MG63 (cell line): Measurements from ENCODE around the gene MCM5. TPM values are rescaled to one million over a fixed set of nuclear protein-coding genes. Genes with fewer than 3 reads are reported as not detected.
"Not testable (repeated sequence)": the region's sequence is repeated elsewhere in the genome, so short reads cannot be mapped to it uniquely, and the experiment has no call there.

Experiments
- DNase-seq: peaks from one replicate; pipeline ENCODE4 v3.0.0-alpha.2; 2020
- H3K27me3 ChIP-seq: fragments of 250-450 bp; sonication (Bioruptor Pico); 2 replicates; pipeline ENCODE4 v1.5.1; 2020; ENCODE audit warnings: mild to moderate bottlenecking, moderate library complexity
- H3K36me3 ChIP-seq: fragments of 250-450 bp; sonication (Bioruptor Pico); 2 replicates; pipeline ENCODE4 v1.5.1; 2020; ENCODE audit warnings: mild to moderate bottlenecking, moderate library complexity
- H3K4me3 ChIP-seq: fragments of 250-450 bp; sonication (Bioruptor Pico); 2 replicates; pipeline ENCODE4 v1.5.1; 2020; ENCODE audit warnings: mild to moderate bottlenecking, moderate library complexity
- H3K9me3 ChIP-seq: fragments of 250-450 bp; sonication (Bioruptor Pico); 2 replicates; pipeline ENCODE4 v1.5.1; 2020; ENCODE audit warnings: mild to moderate bottlenecking, moderate library complexity
- total RNA-seq: library from RNA; depleted of rRNA; stranded (reverse); fragments of >200 nt; shearing (Covaris generic); gene quantifications from 2 replicates; pipeline ENCODE4 v1.2.3, GENCODE V29; 2014; ENCODE audit warnings: low replicate concordance; rRNA removed

Gene MCM5
- total RNA-seq, 1 experiment from 2014 or later = 117 TPM

DNA sequence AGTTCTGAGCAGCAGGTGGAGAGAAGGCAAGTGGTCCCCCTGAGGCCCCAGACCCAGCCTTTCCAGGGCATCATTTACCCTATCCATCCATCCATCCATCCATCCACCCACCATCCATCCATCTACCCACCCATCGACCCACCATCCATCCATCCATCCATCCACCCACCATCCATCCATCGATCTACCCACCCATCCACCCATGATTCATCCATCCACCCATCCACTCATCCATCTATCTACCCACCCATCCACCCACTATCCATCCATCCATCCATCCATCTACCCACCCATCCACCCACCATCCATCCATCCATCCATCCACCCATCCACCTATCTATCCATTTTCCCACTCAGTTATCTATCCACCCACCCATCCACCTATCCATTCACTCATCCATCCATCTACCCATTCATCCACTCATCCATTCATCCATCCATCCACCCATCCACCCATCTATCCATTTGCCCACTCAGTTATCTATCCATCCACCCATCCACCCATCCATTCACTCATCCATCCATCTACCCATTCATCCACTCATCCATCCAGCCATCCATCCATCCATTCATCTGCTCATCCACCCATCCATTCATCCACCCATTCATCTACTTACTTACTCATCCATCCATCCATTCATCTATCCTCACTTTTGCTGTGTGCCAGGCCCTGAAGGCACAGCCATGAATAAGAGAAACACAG, 63.4 kb downstream of the MCM5 start:
- no peaks in the 10 kb centered on the region for H3K36me3 ChIP-seq

GRCh38 chr22:35464399-35464798, 64.5 kb downstream of the MCM5 start:
- Histone ChIP-seq H3K36me3 (no peaks in the 10 kb centered on the region), H3K9me3 (no peaks in the 10 kb centered on the region), H3K4me3 (no peak overlapping the region), H3K27me3 (no peaks in the 10 kb centered on the region)
- no peak for DNase-seq

More for the DNA sequence above, 63.4 kb downstream of the MCM5 start:
- no peaks in the 10 kb centered on the region for H3K27me3 ChIP-seq
- H3K4me3 ChIP-seq = no peak overlapping the region
- DNase-seq = no peak
- no peaks in the 10 kb centered on the region for H3K9me3 ChIP-seq

GRCh38 chr22:35465109-35465701, 65.3 kb downstream of the MCM5 start:
- Histone ChIP-seq H3K9me3 (no peaks in the 10 kb centered on the region), H3K27me3 (no peaks in the 10 kb centered on the region)
- DNase-seq = no peak

GRCh38 chr22:35467681-35468434, 67.9 kb downstream of the MCM5 start:
- peak; percentile 61 for DNase-seq
- no peaks in the 10 kb centered on the region for H3K9me3 ChIP-seq
- peaks cover 4% of the 10 kb centered on the region; the same call in 1 of the 2 replicates for H3K36me3 ChIP-seq
- H3K27me3 ChIP-seq = no peaks in the 10 kb centered on the region
- no peak overlapping the region for H3K4me3 ChIP-seq

More at GRCh38 chr22:35465109-35465701, 65.3 kb downstream of the MCM5 start:
- H3K36me3 ChIP-seq = peaks cover 1% of the 10 kb centered on the region; the same call in 1 of the 2 replicates
- H3K4me3 ChIP-seq = no peak overlapping the region

GRCh38 chr22:35470903-35471321, 71.0 kb downstream of the MCM5 start:
- Histone ChIP-seq H3K27me3 (no peaks in the 10 kb centered on the region), H3K9me3 (no peaks in the 10 kb centered on the region), H3K36me3 (peaks cover 4% of the 10 kb centered on the region; the same call in 1 of the 2 replicates), H3K4me3 (no peak overlapping the region)
- no peak for DNase-seq

DNA sequence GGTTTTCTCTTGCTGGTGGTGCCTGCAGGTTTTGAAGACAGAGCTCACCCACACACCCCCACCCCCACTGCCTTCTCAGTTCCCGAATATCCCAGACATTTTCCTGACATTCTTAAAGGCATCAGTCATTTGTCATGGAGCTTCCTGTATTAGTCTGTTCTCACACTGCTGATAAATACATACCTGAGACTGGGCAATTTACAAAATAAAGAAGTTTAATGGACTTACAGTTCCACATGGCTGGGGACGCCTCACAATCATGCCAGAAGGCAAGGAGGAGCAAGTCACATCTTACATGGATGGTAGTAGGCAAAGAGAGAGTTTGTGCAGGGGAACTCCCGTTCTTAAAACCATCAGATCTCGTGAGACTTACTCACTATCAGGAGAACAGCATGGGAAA, 71.6 kb downstream of the MCM5 start:
- not testable (repeated sequence) for H3K27me3 ChIP-seq, H3K36me3 ChIP-seq, DNase-seq

DNA sequence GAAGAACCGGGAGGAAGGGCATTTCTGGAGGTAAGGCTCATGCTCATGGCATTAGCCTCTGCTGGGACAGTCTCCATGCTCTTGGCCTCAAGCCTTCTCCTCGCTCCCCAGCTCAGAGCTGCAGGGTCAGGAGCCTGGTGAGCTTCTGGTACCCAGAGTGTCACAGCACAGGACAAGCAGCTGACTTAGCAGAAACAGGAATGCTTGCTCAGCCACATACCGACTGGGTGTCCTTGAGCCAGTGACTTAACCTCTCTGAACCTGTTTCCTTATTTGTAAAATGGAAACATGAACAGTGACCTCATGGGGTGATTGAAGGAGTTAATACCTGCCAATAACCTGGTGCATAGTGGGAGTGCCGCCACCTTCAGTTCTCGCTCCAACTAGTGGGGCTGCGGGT, 72.5 kb downstream of the MCM5 start:
- Histone ChIP-seq H3K27me3 (no peaks in the 10 kb centered on the region), H3K36me3 (peaks cover 4% of the 10 kb centered on the region; the same call in 1 of the 2 replicates)
- DNase-seq = no peak

More for the DNA sequence above, 71.6 kb downstream of the MCM5 start:
- H3K9me3 ChIP-seq, H3K4me3 ChIP-seq: not testable (repeated sequence)

GRCh38 chr22:35473971-35474370, 74.0 kb downstream of the MCM5 start:
- Histone ChIP-seq H3K9me3 (no peaks in the 10 kb centered on the region), H3K27me3 (no peaks in the 10 kb centered on the region), H3K36me3 (peaks cover 4% of the 10 kb centered on the region; the same call in 1 of the 2 replicates), H3K4me3 (no peak overlapping the region)
- DNase-seq = no peak

More for the DNA sequence above, 72.5 kb downstream of the MCM5 start:
- Histone ChIP-seq H3K4me3 (no peak overlapping the region), H3K9me3 (no peaks in the 10 kb centered on the region)

Other genes with a start within 250 kb of the MCM5 start
- gene HMGXB4, start 142.6 kb upstream of the MCM5 start, total RNA-seq = 19.8 and 39.3 TPM in 2 replicates
- gene TOM1, start 100.2 kb upstream of the MCM5 start, total RNA-seq = 18.1 and 19.2 TPM in 2 replicates
- gene HMOX1, start 19.0 kb upstream of the MCM5 start, total RNA-seq = 36.1 and 66.9 TPM in 2 replicates
- 0.56 TPM in 1 of 2 replicates, not detected in the other for gene RASD2, start 140.7 kb downstream of the MCM5 start, total RNA-seq
- 2.3 and 6.3 TPM in 2 replicates for gene MB, start 217.2 kb downstream of the MCM5 start, total RNA-seq
- 8.5 and 9.9 TPM in 2 replicates for gene APOL6, start 248.3 kb downstream of the MCM5 start, total RNA-seq